NK-92 (cell line): ENCODE measurements around the gene RPP21.
"Not testable (repeated sequence)": the region's sequence is repeated elsewhere in the genome, so short reads cannot be mapped to it uniquely, and the experiment has no call there.

Source experiments
- DNase-seq: peaks from one replicate; lab custom pipeline; 2025; ENCODE audit not compliant: unreplicated experiment; lab: John Stamatoyannopoulos, UW

RPP21 gene

DNA sequence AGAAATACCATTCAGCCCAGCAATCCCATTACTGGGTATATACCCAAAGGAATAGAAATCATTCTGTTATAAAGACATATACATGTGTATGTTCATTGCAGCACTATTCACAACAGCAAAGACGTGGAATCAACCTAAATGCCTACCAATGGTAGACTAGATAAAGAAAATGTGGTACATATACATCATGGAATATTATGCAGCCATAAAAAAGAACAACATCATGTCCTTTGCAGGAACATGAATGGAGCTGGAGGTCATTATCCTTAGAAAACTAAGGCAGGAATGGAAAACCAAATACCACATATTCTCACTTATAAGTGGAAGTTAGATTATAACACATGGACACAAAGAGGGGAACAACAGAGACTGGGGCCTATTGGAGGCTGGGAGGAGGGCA, 24.3 kb downstream of the RPP21 start:
- DNase-seq, result not testable (repeated sequence)

DNA sequence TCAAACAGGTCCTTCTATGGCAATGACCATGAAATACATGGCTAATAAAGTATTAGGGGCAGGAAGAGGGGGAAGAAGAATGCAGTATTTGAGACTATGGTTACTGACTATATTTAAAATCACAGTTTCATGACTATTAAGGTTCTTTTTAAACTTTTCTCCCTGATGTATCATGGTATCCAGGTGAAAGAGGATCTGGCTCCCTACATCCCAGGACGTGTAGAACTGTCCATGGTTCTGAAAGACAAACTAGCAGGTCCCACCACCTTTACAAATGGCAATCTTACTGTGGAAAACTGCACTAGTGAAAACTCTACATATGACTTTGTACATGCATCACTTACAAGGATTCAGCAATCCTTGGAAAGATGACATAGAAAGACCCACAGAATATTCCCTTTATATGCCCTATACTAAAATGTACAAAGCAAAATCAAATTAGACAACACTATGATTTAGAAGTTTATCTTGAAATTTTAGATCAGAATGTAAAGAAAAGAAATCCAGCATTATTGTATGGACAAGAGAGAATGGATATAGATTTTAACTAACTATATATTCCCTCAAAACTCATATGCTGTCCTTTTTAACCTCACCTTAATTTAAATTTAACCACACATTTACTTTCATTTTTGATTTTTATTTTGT, 33.5 kb downstream of the RPP21 start:
- no peak for DNase-seq

DNA sequence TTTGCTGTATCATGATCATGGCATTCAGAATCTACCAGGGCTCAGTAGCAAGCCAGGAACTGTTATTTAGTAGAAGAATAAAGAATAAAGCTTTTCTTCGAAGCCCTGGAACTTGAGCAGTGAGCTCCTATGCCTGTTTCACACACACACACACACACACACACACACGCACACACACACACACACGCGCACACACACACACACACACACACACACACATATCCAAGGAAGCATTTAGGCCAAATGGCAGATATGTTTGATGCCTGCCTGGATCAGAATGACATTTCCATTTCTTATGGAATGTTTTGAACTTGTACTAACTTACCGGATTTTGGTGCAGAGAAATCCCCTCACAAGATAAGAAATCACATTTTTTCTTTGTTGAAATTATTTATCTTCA, 35.5 kb downstream of the RPP21 start:
- no peak for DNase-seq

DNA sequence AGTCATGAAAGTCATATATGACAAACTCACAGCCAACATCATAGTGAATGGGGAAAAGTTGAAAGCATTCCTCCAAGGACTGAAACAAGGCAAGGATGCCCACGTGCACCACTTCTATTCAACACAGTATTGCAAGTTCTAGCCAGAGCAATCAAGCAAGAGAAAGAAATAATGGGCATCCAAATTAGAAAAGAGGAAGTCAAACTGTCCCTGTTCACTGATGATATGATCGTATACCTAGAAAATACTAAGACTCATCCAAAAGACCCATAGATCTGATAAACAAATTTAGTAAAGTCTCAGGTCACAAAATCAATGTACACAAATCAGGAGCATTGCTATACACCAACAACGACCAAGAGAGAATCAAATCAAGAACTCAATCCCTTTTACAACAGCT, 41.2 kb downstream of the RPP21 start:
- DNase-seq, result no peak

DNA sequence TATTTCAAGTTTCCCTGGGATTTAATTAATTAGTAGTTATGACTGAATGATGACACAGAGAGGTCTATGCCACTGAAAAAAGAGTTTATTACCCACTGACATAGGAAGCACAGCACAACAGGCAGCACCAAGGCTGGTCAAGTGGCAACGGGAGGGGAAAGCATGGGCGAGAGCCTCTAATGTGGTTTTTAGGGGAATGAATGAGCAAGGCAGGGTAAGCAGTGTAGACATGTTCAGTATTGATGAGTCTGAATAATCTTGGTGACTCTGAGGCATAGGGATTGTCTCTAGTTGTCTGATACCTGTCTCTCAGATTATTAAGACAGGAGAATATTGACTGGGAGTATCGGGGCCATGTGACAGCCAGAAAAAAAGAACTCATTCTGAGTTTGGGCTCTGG, 46.3 kb downstream of the RPP21 start:
- no peak for DNase-seq

DNA sequence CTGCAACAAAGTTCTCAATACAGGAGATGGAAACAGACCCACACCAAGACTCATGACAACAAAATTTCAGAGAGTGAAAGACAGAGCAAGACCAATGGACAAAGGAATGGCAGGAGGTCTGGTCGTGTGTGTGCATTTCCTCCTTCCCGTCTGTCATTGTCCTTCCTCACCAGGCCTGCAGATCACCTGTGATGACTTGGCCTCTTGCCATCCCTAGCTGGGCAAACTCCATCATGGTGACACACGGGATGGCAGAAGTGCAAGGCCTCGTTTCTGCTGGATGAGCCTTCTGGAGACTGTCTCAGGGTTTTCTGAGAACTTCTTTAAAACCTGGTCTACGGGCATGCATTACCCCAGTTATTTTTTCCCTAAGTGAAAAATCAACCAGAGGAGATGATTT, 49.2 kb downstream of the RPP21 start:
- no peak for DNase-seq
